HFFc6 (cell line): ENCODE data around the gene PTX3. TPM values are rescaled to one million over a fixed set of nuclear protein-coding genes. Genes with fewer than 3 reads are reported as not detected.

ENCODE experiments used
- DNase-seq: peaks from one replicate; pipeline ENCODE4 v3.0.0-alpha.2; 2018
- H3K27ac Mint-ChIP-seq: 2 replicates; pipeline ENCODE4 v1.8.0; 2020; ENCODE audit warnings: mild to moderate bottlenecking, mixed read lengths
- H3K27me3 Mint-ChIP-seq: 2 replicates; pipeline ENCODE4 v1.8.0; 2021; ENCODE audit warnings: mild to moderate bottlenecking, moderate library complexity, mixed read lengths; ENCODE audit not compliant: insufficient read depth
- H3K36me3 Mint-ChIP-seq: 2 replicates; pipeline ENCODE4 v1.8.0; 2021; ENCODE audit warnings: low read depth, mixed read lengths
- H3K4me1 Mint-ChIP-seq: 2 replicates; pipeline ENCODE4 v1.8.0; 2020; ENCODE audit warnings: low read depth, mixed read lengths
- H3K4me3 Mint-ChIP-seq: 2 replicates; pipeline ENCODE4 v1.8.0; 2020; ENCODE audit warnings: mild to moderate bottlenecking, moderate library complexity, mixed read lengths
- H3K9me3 Mint-ChIP-seq: 2 replicates; pipeline ENCODE4 v1.8.0; 2020; ENCODE audit warnings: mild to moderate bottlenecking, mixed read lengths
- CTCF ChIP-seq: fragments of 200-600 bp; sonication (generic); IDR thresholded peaks from 2 replicates; pipeline ENCODE4 v1.5.0; 2021; ENCODE audit warnings: antibody characterized with exemption, mild to moderate bottlenecking
- long read RNA-seq: library from polyadenylated mRNA; unstranded; transcript quantifications from one replicate; pipeline ENCODE4 v2.0.0, GENCODE V29; 2019
- total RNA-seq, 6 experiments: library from RNA; stranded (reverse); fragmentation: NEBNext Ultra II Directional; extraction: Animal tissue kit (Norgen Biotek cat#: 25700); gene quantifications; 2 replicates in 1 of 6; 3 replicates in 5 of 6; pipeline ENCODE4 v1.2.3, GENCODE V29; 2021

Gene PTX3
- total RNA-seq, result 10 to 100 TPM; 21.0 to 45.4 (median 44.5) TPM
- long read RNA-seq, transcript PTX3-201 (3 exons, 1,940 nt), result major isoform, 18 of 21 reads
- long read RNA-seq, partial matches to known transcripts, result 3 of 21 reads
- long read RNA-seq, other reads (novel, unspliced or antisense), result 0 of 21 reads

- Mint-ChIP-seq H3K9me3 (no peaks in the 10 kb centered on the region), H3K4me1 (peaks cover 39% of the 10 kb centered on the region), H3K36me3 (peaks cover 21% of the 10 kb centered on the region; the same call in 1 of the 2 replicates), H3K4me3 (peak within 1 kb of the TSS; percentile 88), H3K27me3 (peaks cover 4% of the 10 kb centered on the region), H3K27ac (peak within 1 kb of the TSS; percentile 73)
- no peak for TF ChIP-seq CTCF
- peak; percentile 68 for DNase-seq
Measured at GRCh38 chr3:157436583-157437291, at the start of gene PTX3. TSS of gene PTX3 (plus strand) at chr3:157436850. CDS start at chr3:157436934, 84 bp downstream.

GRCh38 chr3:157387708-157388435, 48.8 kb upstream of the PTX3 start:
- DNase-seq, result peak; percentile 59
- Mint-ChIP-seq H3K9me3 (no peaks in the 10 kb centered on the region), H3K27me3 (no peaks in the 10 kb centered on the region), H3K4me3 (peak overlapping the region; percentile 49; the same call in 1 of the 2 replicates), H3K36me3 (peaks cover 12% of the 10 kb centered on the region; the same call in 1 of the 2 replicates), H3K4me1 (peaks cover 58% of the 10 kb centered on the region), H3K27ac (peak overlapping the region; percentile 50)
- no peak for TF ChIP-seq CTCF

GRCh38 chr3:157388976-157389375, 47.7 kb upstream of the PTX3 start:
- Mint-ChIP-seq H3K36me3 (peaks cover 12% of the 10 kb centered on the region; the same call in 1 of the 2 replicates), H3K4me3 (peak overlapping the region; percentile 40), H3K27ac (peak overlapping the region; percentile 63), H3K27me3 (no peaks in the 10 kb centered on the region), H3K4me1 (peaks cover 68% of the 10 kb centered on the region), H3K9me3 (no peaks in the 10 kb centered on the region)
- TF ChIP-seq CTCF, result no peak
- DNase-seq, result peak; percentile 15

- peak; percentile 28 for DNase-seq
- peak overlapping the region; percentile 63 for H3K27ac Mint-ChIP-seq
Measured at GRCh38 chr3:157390713-157391515, 45.7 kb upstream of the PTX3 start.

More at GRCh38 chr3:157390713-157391515, 45.7 kb upstream of the PTX3 start:
- no peak for TF ChIP-seq CTCF
- Mint-ChIP-seq H3K4me1 (peaks cover 79% of the 10 kb centered on the region), H3K27me3 (no peaks in the 10 kb centered on the region), H3K4me3 (no peak overlapping the region), H3K36me3 (peaks cover 14% of the 10 kb centered on the region), H3K9me3 (no peaks in the 10 kb centered on the region)
